Fibroblast of skin of right biceps (primary cell): ENCODE measurements around the gene METTL25B.
"Not testable (repeated sequence)": the region's sequence is repeated elsewhere in the genome, so short reads cannot be mapped to it uniquely, and the experiment has no call there.

Experiments
- DNase-seq: peaks from one replicate; pipeline ENCODE4 v3.0.0-alpha.2; 2013

Gene METTL25B

GRCh38 chr1:156750191-156750672, 22.0 kb downstream of the METTL25B start:
- DNase-seq: peak; percentile 33

- peak; percentile 36 for DNase-seq
Measured at GRCh38 chr1:156750711-156751450, 22.6 kb downstream of the METTL25B start.

GRCh38 chr1:156751451-156751756, 23.1 kb downstream of the METTL25B start, which contains the start of gene HDGF:
HDGF (minus strand) TSS chr1:156751675; CDS start chr1:156751429, 246 bp downstream.
- no peak for DNase-seq

- peak; percentile 98 for DNase-seq
Measured at GRCh38 chr1:156751757-156752481, 23.6 kb downstream of the METTL25B start.

- no peak for DNase-seq
Measured at GRCh38 chr1:156752843-156753482, 24.7 kb downstream of the METTL25B start.

GRCh38 chr1:156754219-156754618, 25.9 kb downstream of the METTL25B start:
- no peak for DNase-seq

GRCh38 chr1:156755527-156755950, 27.3 kb downstream of the METTL25B start:
- DNase-seq: no peak

- DNase-seq: no peak
Measured at GRCh38 chr1:156756355-156756754, 28.1 kb downstream of the METTL25B start.

- not testable (repeated sequence) for DNase-seq
Measured at GRCh38 chr1:156757572-156758253, 29.4 kb downstream of the METTL25B start.

- DNase-seq: no peak
Measured at GRCh38 chr1:156760092-156760795, 32.0 kb downstream of the METTL25B start.

GRCh38 chr1:156760796-156761104, 32.5 kb downstream of the METTL25B start:
- no peak for DNase-seq

GRCh38 chr1:156765136-156765535, 36.9 kb downstream of the METTL25B start:
- DNase-seq: not testable (repeated sequence)

GRCh38 chr1:156765666-156766065, 37.4 kb downstream of the METTL25B start:
- no peak for DNase-seq

- DNase-seq: no peak
Measured at GRCh38 chr1:156766298-156767100, 38.2 kb downstream of the METTL25B start.

- DNase-seq: peak; percentile 100
Measured at GRCh38 chr1:156767101-156767878, 39.0 kb downstream of the METTL25B start, which contains the start of gene PRCC. PRCC (plus strand) TSS chr1:156767535; CDS start chr1:156767772, 237 bp downstream.

- peak; percentile 12 for DNase-seq
Measured at GRCh38 chr1:156767879-156768604, 39.8 kb downstream of the METTL25B start.

GRCh38 chr1:156768610-156769295, 40.5 kb downstream of the METTL25B start:
- DNase-seq: no peak

- no peak for DNase-seq
Measured at GRCh38 chr1:156772222-156772621, 44.0 kb downstream of the METTL25B start.
